HUDEP-2 (cell line): ENCODE results near the gene GRB10.

Source experiments
- DNase-seq, 76 experiments: peaks; one replicate each; lab custom pipeline; 2025; ENCODE audit not compliant: unreplicated experiment in 76 of 76; lab: John Stamatoyannopoulos, UW

GRB10 gene

GRCh38 chr7:50782375-50783208 is at the start of gene GRB10:
Gene GRB10 (minus strand): TSS chr7:50782896. CDS start chr7:50732322, 50,574 bp downstream.
- DNase-seq = peak in 3 of 76 experiments; percentile 3 to 23 (median 10)

- no peak for DNase-seq
Observed at GRCh38 chr7:50828801-50829200, 46.1 kb upstream of the GRB10 start.

- no peak for DNase-seq
Observed at GRCh38 chr7:50828116-50828515, 45.4 kb upstream of the GRB10 start.

- no peak for DNase-seq
Observed at GRCh38 chr7:50827281-50827680, 44.6 kb upstream of the GRB10 start.

- peak in 1 of 76 experiments; percentile 2 for DNase-seq
Observed at GRCh38 chr7:50826371-50827172, 43.9 kb upstream of the GRB10 start.

- no peak for DNase-seq
Observed at GRCh38 chr7:50825465-50825864, 42.8 kb upstream of the GRB10 start.

GRCh38 chr7:50824882-50825281 is 42.2 kb upstream of the GRB10 start:
- no peak for DNase-seq

GRCh38 chr7:50822706-50823105 is 40.0 kb upstream of the GRB10 start:
- no peak for DNase-seq

- DNase-seq = no peak
Observed at GRCh38 chr7:50822110-50822509, 39.4 kb upstream of the GRB10 start.

- DNase-seq = no peak
Observed at GRCh38 chr7:50821457-50822008, 38.8 kb upstream of the GRB10 start.

GRCh38 chr7:50818324-50818723 is 35.6 kb upstream of the GRB10 start:
- DNase-seq = no peak

- DNase-seq = no peak
Observed at GRCh38 chr7:50817561-50817960, 34.9 kb upstream of the GRB10 start.

- no peak for DNase-seq
Observed at GRCh38 chr7:50815138-50815537, 32.4 kb upstream of the GRB10 start.

- no peak for DNase-seq
Observed at GRCh38 chr7:50814166-50814565, 31.5 kb upstream of the GRB10 start.

GRCh38 chr7:50812841-50813475 is 30.3 kb upstream of the GRB10 start:
- DNase-seq = no peak

- DNase-seq = no peak
Observed at GRCh38 chr7:50812094-50812493, 29.4 kb upstream of the GRB10 start.

- DNase-seq = no peak
Observed at GRCh38 chr7:50808282-50808888, 25.7 kb upstream of the GRB10 start.

GRCh38 chr7:50807026-50807730 is 24.5 kb upstream of the GRB10 start:
- DNase-seq = no peak

GRCh38 chr7:50806143-50806542 is 23.4 kb upstream of the GRB10 start:
- no peak for DNase-seq
